H1 (cell line): ENCODE data around the gene CAV1. TPM values are rescaled to one million over a fixed set of nuclear protein-coding genes. Genes with fewer than 3 reads are reported as not detected.

Experiments
- ATF2 ChIP-seq: IDR thresholded peaks from 2 replicates; pipeline ENCODE4 v1.6.1; 2012; ENCODE audit warnings: low read length, inconsistent platforms
- BACH1 ChIP-seq: IDR thresholded peaks from 2 replicates; pipeline ENCODE4 v1.6.1; 2012; ENCODE audit warnings: low read length, improper control_type of control experiment
- CBX8 ChIP-seq: fragments of 300-800, 300-1000 bp; sonication (generic); IDR thresholded peaks from 2 replicates; pipeline ENCODE4 v1.7.1; 2016; ENCODE audit warnings: low read depth, low read length, borderline replicate concordance
- CEBPB ChIP-seq: IDR thresholded peaks from 2 replicates; pipeline ENCODE4 v1.6.1; 2012; ENCODE audit warnings: low read depth, low read length
- KDM5A ChIP-seq: fragments of 200-600 bp; IDR thresholded peaks from 2 replicates; pipeline ENCODE4 v1.7.1; 2012; ENCODE audit warnings: mild to moderate bottlenecking, low read length, inconsistent platforms, mixed read lengths
- MAX ChIP-seq: IDR thresholded peaks from 2 replicates; pipeline ENCODE4 v1.6.1; 2012; ENCODE audit warnings: inconsistent platforms
- PHF8 ChIP-seq: fragments of 200-600 bp; sonication (generic); conservative IDR thresholded peaks from 2 replicates; pipeline ENCODE4 v1.7.1; 2012; ENCODE audit warnings: low read depth, mild to moderate bottlenecking, inconsistent platforms, low read length, moderate library complexity
- RFX5 ChIP-seq: IDR thresholded peaks from 2 replicates; pipeline ENCODE4 v1.6.1; 2011; ENCODE audit warnings: low read depth, low read length, improper control_type of control experiment, borderline replicate concordance
- polyA plus RNA-seq, 7 experiments: library from polyadenylated mRNA; depleted of rRNA in 3 of 7; stranded (reverse) in 5 of 7; unstranded in 2 of 7; fragments of >200 nt in 5 of 7; fragments of 200-250 nt in 2 of 7; gene quantifications; 1 replicate in 5 of 7; 2 replicates in 1 of 7; 4 replicates in 1 of 7; pipeline versions ENCODE4 v1.2.1 to v1.2.3, GENCODE V29; 2011 to 2013; ENCODE audit warnings: missing spikeins in 2 of 7, mixed read lengths in 2 of 7
- total RNA-seq: library from RNA; stranded (reverse); fragmentation: NEBNext Ultra II Directional; extraction: Animal tissue kit (Norgen Biotek cat#: 25700); gene quantifications from 2 replicates; pipeline ENCODE4 v1.2.1, GENCODE V29; 2021

Gene CAV1
- total and polyA plus RNA-seq, 2 of the 8 experiments (the other 6 are each of a cell fraction or from before 2014, with no cell fraction given), result 16.3 to 21.8 TPM

DNA sequence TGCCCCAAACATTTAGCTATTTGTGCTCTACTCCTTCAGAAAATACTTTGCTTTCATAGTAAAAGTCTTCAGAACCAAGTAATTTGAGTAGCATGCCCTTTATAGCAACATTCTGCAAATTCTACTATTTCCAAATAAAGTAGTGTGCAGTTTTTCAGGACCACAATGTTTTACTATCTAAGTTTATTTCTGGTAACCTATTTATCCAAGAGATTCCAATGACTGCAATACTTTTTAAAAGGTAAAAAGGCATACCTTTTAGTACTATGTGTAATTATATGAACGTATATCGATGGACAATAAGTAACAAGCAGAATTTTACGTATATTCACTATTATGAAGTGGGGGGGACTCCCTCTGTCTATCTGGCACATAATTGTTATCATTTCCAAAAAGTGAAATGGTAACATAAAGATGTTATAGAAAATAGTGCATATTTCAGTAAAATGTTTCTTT is 32.2 kb upstream of the CAV1 start (continued):
- no peak for TF ChIP-seq ATF2
- TF ChIP-seq PHF8, result no peak
- TF ChIP-seq KDM5A, result no peak
- TF ChIP-seq CBX8, result no peak
- TF ChIP-seq BACH1, result no peak
- TF ChIP-seq MAX, result no peak
- no peak for TF ChIP-seq CEBPB
- no peak for TF ChIP-seq RFX5
